Peyer's patch (tissue), 4 donors: Measurements from ENCODE around the gene TIMD4.

Experiments used
- POLR2A ChIP-seq, 2 donors: fragments of 450-650 bp; IDR thresholded peaks; one replicate each; pipeline ENCODE4 v1.5.1; 2017; ENCODE audit warnings: antibody characterized with exemption in 2 of 2, mild to moderate bottlenecking in 2 of 2, moderate library complexity in 2 of 2
- TF ChIP-seq, protein P1 (sequence below), 6 experiments: fragments of 450-650 bp in 4 of 6; fragments of 200-600 bp in 2 of 6; sonication (generic) in 1 of 6; IDR thresholded peaks; one replicate each; pipeline ENCODE4 v1.5.1; 2017 to 2019; ENCODE audit warnings: antibody characterized with exemption in 6 of 6, mild to moderate bottlenecking in 3 of 6, moderate library complexity in 1 of 6

DNA sequence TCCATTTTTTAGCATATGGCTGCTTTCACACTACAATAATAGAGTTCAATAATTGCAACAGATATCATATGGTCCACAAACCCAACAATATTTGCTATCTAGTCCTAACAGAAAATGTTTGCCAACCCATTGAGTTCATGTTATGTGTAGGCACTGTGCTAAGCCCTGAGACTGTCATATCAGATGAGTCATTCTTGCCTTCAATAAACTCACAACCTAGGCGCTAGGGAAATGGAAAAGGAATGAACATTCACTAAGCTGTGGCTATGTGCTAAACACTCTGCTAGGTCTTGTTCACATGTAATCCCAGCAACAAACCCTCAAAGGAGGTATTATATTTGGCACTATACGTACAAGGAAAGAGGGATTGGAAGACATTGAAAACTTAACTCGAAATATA is 8.4 kb upstream of the TIMD4 start:
- TF ChIP-seq, protein P1, sequence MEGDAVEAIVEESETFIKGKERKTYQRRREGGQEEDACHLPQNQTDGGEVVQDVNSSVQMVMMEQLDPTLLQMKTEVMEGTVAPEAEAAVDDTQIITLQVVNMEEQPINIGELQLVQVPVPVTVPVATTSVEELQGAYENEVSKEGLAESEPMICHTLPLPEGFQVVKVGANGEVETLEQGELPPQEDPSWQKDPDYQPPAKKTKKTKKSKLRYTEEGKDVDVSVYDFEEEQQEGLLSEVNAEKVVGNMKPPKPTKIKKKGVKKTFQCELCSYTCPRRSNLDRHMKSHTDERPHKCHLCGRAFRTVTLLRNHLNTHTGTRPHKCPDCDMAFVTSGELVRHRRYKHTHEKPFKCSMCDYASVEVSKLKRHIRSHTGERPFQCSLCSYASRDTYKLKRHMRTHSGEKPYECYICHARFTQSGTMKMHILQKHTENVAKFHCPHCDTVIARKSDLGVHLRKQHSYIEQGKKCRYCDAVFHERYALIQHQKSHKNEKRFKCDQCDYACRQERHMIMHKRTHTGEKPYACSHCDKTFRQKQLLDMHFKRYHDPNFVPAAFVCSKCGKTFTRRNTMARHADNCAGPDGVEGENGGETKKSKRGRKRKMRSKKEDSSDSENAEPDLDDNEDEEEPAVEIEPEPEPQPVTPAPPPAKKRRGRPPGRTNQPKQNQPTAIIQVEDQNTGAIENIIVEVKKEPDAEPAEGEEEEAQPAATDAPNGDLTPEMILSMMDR (IDR thresholded peaks at IDR 0.05) = no peak
- no peak for TF ChIP-seq POLR2A (IDR thresholded peaks at IDR 0.05)
